ENCODE data around the gene PKDREJ.
"Not testable (repeated sequence)": the region's sequence is repeated elsewhere in the genome, so short reads cannot be mapped to it uniquely, and the experiment has no call there.

PKDREJ gene

GRCh38 chr22:46263216-46263590, at the start of gene PKDREJ:
Gene PKDREJ (minus strand): TSS chr22:46263343. CDS start chr22:46263322, 21 bp downstream.
- no peak within 1 kb of the TSS for H3K27ac ChIP-seq
- no peak for TF ChIP-seq CTCF (IDR thresholded peaks at IDR 0.05)

- not testable (repeated sequence) for H3K27ac ChIP-seq
These were observed 49.7 kb upstream of the PKDREJ start for GRCh38 chr22:46312848-46313247.

- H3K27ac ChIP-seq: no peak overlapping the region
- TF ChIP-seq ZFX (IDR thresholded peaks at IDR 0.05; ENCODE audit: borderline replicate concordance) (no peak), CTCF (IDR thresholded peaks at IDR 0.05) (no peak)
These were observed 48.9 kb upstream of the PKDREJ start for GRCh38 chr22:46312056-46312455.

- H3K27ac ChIP-seq: no peak overlapping the region
- TF ChIP-seq CTCF (IDR thresholded peaks at IDR 0.05) (no peak), ZFX (IDR thresholded peaks at IDR 0.05; ENCODE audit: borderline replicate concordance) (no peak)
These were observed 46.5 kb upstream of the PKDREJ start for GRCh38 chr22:46309526-46310085.

- TF ChIP-seq ZFX (IDR thresholded peaks at IDR 0.05; ENCODE audit: borderline replicate concordance): no peak
- no peak for TF ChIP-seq CTCF (IDR thresholded peaks at IDR 0.05)
- H3K27ac ChIP-seq: no peak overlapping the region
These were observed 45.3 kb upstream of the PKDREJ start for GRCh38 chr22:46308283-46308988.

GRCh38 chr22:46303347-46303965, 40.3 kb upstream of the PKDREJ start:
- TF ChIP-seq ZFX (IDR thresholded peaks at IDR 0.05; ENCODE audit: borderline replicate concordance) (no peak), CTCF (IDR thresholded peaks at IDR 0.05) (no peak)
- H3K27ac ChIP-seq: no peak overlapping the region

GRCh38 chr22:46300491-46300890, 37.3 kb upstream of the PKDREJ start:
- TF ChIP-seq ZFX (IDR thresholded peaks at IDR 0.05; ENCODE audit: borderline replicate concordance): no peak
- TF ChIP-seq CTCF (IDR thresholded peaks at IDR 0.05): no peak
- H3K27ac ChIP-seq: no peak overlapping the region

Measured in 22Rv1 (cell line).